GM12801 (cell line): ENCODE data around the gene PTPRN.

Experiments
- CTCF ChIP-seq: IDR thresholded peaks from one replicate; pipeline ENCODE4 v1.5.1; 2011; ENCODE audit warnings: control low read depth; ENCODE audit not compliant: insufficient read length; ENCODE audit errors: extremely low read depth

Gene PTPRN

GRCh38 chr2:219350215-219350614 lies 41.0 kb upstream of the PTPRN start:
- TF ChIP-seq CTCF, result no peak

GRCh38 chr2:219344751-219345430 lies 35.7 kb upstream of the PTPRN start:
- TF ChIP-seq CTCF, result no peak

- no peak for TF ChIP-seq CTCF
Measured at GRCh38 chr2:219335373-219335786, 26.2 kb upstream of the PTPRN start.

- TF ChIP-seq CTCF, result no peak
Measured at GRCh38 chr2:219334076-219334475, 24.9 kb upstream of the PTPRN start.

GRCh38 chr2:219332542-219332941 lies 23.3 kb upstream of the PTPRN start, which contains the start of gene RESP18:
TSS of gene RESP18 (minus strand) at chr2:219332744.
- TF ChIP-seq CTCF, result no peak

GRCh38 chr2:219331560-219332213 lies 22.5 kb upstream of the PTPRN start:
- no peak for TF ChIP-seq CTCF

GRCh38 chr2:219327719-219328118 lies 18.5 kb upstream of the PTPRN start:
- no peak for TF ChIP-seq CTCF
